HEK293 (cell line): ENCODE results near the gene MAGEF1.

Experiments
- CTCF ChIA-PET: fragments of 350-600 bp; formaldehyde crosslinking; extraction: SDS; loops from one replicate; lab custom pipeline; 2021; ENCODE audit warnings: antibody characterized with exemption; lab: Yijun Ruan, JAX
- POLR2A ChIA-PET: fragments of 300-600 bp; formaldehyde crosslinking; extraction: SDS; loops from one replicate; lab custom pipeline; 2020; ENCODE audit warnings: antibody characterized with exemption, inconsistent platforms; lab: Yijun Ruan, JAX
- H3K27ac ChIP-seq: fragments of 200-500 bp; sonication (Bioruptor generic); 2 replicates; pipeline ENCODE4 v1.5.1; 2014; ENCODE audit warnings: low read depth, low read length, control low read depth, inconsistent platforms; ENCODE audit errors: extremely low read depth
- H3K36me3 ChIP-seq, 2 experiments: fragments of 200-500 bp in 1 of 2; sonication (Bioruptor generic) in 1 of 2; 1 replicate in 1 of 2; 2 replicates in 1 of 2; pipeline ENCODE4 v1.5.1; 2014 to 2017; ENCODE audit warnings: inconsistent platforms in 2 of 2, low read length in 2 of 2; ENCODE audit not compliant: control insufficient read depth in 2 of 2, insufficient read depth in 1 of 2
- H3K4me1 ChIP-seq: fragments of 200-500 bp; sonication (Bioruptor generic); 2 replicates; pipeline ENCODE4 v1.5.1; 2014; ENCODE audit warnings: mild to moderate bottlenecking, low read length, inconsistent platforms; ENCODE audit not compliant: control insufficient read depth, insufficient read depth
- H3K4me3 ChIP-seq: 2 replicates; pipeline ENCODE4 v1.5.1; 2011; ENCODE audit warnings: low read depth, mild to moderate bottlenecking, control low read depth, low read length, moderate library complexity
- H3K9me3 ChIP-seq: fragments of 200-500 bp; sonication (Bioruptor generic); 2 replicates; pipeline ENCODE4 v1.5.1; 2014; ENCODE audit warnings: low read depth, low read length, inconsistent platforms; ENCODE audit not compliant: control insufficient read depth, insufficient read depth
- BCL11A ChIP-seq: fragments of 450-650 bp; formaldehyde crosslinking; IDR thresholded peaks from 2 replicates; pipeline ENCODE4 v1.5.1; 2016; ENCODE audit warnings: low read depth, missing biosample characterization, missing genetic modification characterization
- GLIS2 ChIP-seq: fragments of 450-650 bp; formaldehyde crosslinking; IDR thresholded peaks from 2 replicates; pipeline ENCODE4 v1.5.1; 2016; ENCODE audit warnings: missing biosample characterization, missing genetic modification characterization
- INSM2 ChIP-seq: fragments of 450-650 bp; formaldehyde crosslinking; IDR thresholded peaks from 2 replicates; pipeline ENCODE4 v1.5.1; 2016; ENCODE audit warnings: missing biosample characterization, missing genetic modification characterization
- KLF1 ChIP-seq: fragments of 450-650 bp; formaldehyde crosslinking; IDR thresholded peaks from 2 replicates; pipeline ENCODE4 v1.5.1; 2016; ENCODE audit warnings: missing biosample characterization, missing genetic modification characterization
- KLF9 ChIP-seq: fragments of 450-650 bp; formaldehyde crosslinking; IDR thresholded peaks from 2 replicates; pipeline ENCODE4 v1.5.1; 2016; ENCODE audit warnings: missing biosample characterization, missing genetic modification characterization, low read depth
- ZIC2 ChIP-seq: fragments of 450-650 bp; formaldehyde crosslinking; IDR thresholded peaks from 2 replicates; pipeline ENCODE4 v1.5.1; 2016; ENCODE audit warnings: missing biosample characterization, missing genetic modification characterization
- ZNF146 ChIP-seq: fragments of 450-650 bp; formaldehyde crosslinking; IDR thresholded peaks from 2 replicates; pipeline ENCODE4 v1.5.1; 2016; ENCODE audit warnings: missing biosample characterization, missing genetic modification characterization
- ZNF223 ChIP-seq: fragments of 450-650 bp; formaldehyde crosslinking; IDR thresholded peaks from 2 replicates; pipeline ENCODE4 v1.5.1; 2016; ENCODE audit warnings: missing biosample characterization, missing genetic modification characterization
- ZNF366 ChIP-seq: fragments of 450-650 bp; formaldehyde crosslinking; conservative IDR thresholded peaks from 2 replicates; pipeline ENCODE4 v1.5.1; 2016; ENCODE audit warnings: missing biosample characterization, missing genetic modification characterization
- ZNF514 ChIP-seq: fragments of 450-650 bp; formaldehyde crosslinking; IDR thresholded peaks from 2 replicates; pipeline ENCODE4 v1.5.1; 2016; ENCODE audit warnings: missing biosample characterization, missing genetic modification characterization
- ZNF521 ChIP-seq: fragments of 450-650 bp; formaldehyde crosslinking; IDR thresholded peaks from 2 replicates; pipeline ENCODE4 v1.5.1; 2017; ENCODE audit warnings: missing biosample characterization, mild to moderate bottlenecking, missing genetic modification characterization
- ZNF544 ChIP-seq: fragments of 450-650 bp; formaldehyde crosslinking; IDR thresholded peaks from 2 replicates; pipeline ENCODE4 v1.5.0; 2017; ENCODE audit warnings: missing biosample characterization, missing genetic modification characterization
- ZNF610 ChIP-seq: fragments of 450-650 bp; formaldehyde crosslinking; IDR thresholded peaks from 2 replicates; pipeline ENCODE4 v1.5.1; 2016; ENCODE audit warnings: missing biosample characterization, missing genetic modification characterization, borderline replicate concordance
- ZNF623 ChIP-seq: fragments of 450-650 bp; formaldehyde crosslinking; IDR thresholded peaks from 2 replicates; pipeline ENCODE4 v1.5.1; 2016; ENCODE audit warnings: missing biosample characterization, missing genetic modification characterization
- ZNF785 ChIP-seq: fragments of 450-650 bp; formaldehyde crosslinking; IDR thresholded peaks from 2 replicates; pipeline ENCODE4 v1.5.1; 2016; ENCODE audit warnings: missing biosample characterization, missing genetic modification characterization
- TF ChIP-seq, protein P1 (sequence below): fragments of 450-650 bp; IDR thresholded peaks from 2 replicates; pipeline ENCODE4 v1.5.1; 2018; ENCODE audit warnings: missing biosample characterization, missing genetic modification characterization
- TF ChIP-seq, protein P2 (sequence below): fragments of 450-650 bp; formaldehyde crosslinking; IDR thresholded peaks from 2 replicates; pipeline ENCODE4 v1.5.1; 2016; ENCODE audit warnings: missing biosample characterization, missing genetic modification characterization

Gene MAGEF1

GRCh38 chr3:184676927-184677326 is 34.9 kb downstream of the MAGEF1 start:
- Histone ChIP-seq H3K4me3 (no peak overlapping the region), H3K27ac (no peak overlapping the region), H3K36me3 (no peaks in the 10 kb centered on the region), H3K4me1 (peaks cover 8% of the 10 kb centered on the region), H3K9me3 (no peaks in the 10 kb centered on the region)
- TF ChIP-seq, protein P1, sequence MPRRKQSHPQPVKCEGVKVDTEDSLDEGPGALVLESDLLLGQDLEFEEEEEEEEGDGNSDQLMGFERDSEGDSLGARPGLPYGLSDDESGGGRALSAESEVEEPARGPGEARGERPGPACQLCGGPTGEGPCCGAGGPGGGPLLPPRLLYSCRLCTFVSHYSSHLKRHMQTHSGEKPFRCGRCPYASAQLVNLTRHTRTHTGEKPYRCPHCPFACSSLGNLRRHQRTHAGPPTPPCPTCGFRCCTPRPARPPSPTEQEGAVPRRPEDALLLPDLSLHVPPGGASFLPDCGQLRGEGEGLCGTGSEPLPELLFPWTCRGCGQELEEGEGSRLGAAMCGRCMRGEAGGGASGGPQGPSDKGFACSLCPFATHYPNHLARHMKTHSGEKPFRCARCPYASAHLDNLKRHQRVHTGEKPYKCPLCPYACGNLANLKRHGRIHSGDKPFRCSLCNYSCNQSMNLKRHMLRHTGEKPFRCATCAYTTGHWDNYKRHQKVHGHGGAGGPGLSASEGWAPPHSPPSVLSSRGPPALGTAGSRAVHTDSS, result no peak
- TF ChIP-seq INSM2 (tag by site-specific recombination) (no peak), ZNF544 (tag by site-specific recombination) (no peak), BCL11A (tag by site-specific recombination) (no peak), GLIS2 (tag by site-specific recombination) (no peak), ZNF610 (tag by site-specific recombination) (no peak), ZNF623 (tag by site-specific recombination) (no peak), KLF9 (tag by site-specific recombination) (no peak), ZNF514 (tag by site-specific recombination) (no peak), ZNF223 (tag by site-specific recombination) (no peak), ZNF785 (tag by site-specific recombination) (no peak), ZNF521 (tag by site-specific recombination) (no peak)
- ChIA-PET CTCF (interaction anchor here (0.6 to 0.7 kb wide), 2 partner anchors 1303 to 1689 kb away, joined by 3 to 4 read pairs; no protein-coding TSS in a partner anchor), POLR2A (no interaction called here)

DNA sequence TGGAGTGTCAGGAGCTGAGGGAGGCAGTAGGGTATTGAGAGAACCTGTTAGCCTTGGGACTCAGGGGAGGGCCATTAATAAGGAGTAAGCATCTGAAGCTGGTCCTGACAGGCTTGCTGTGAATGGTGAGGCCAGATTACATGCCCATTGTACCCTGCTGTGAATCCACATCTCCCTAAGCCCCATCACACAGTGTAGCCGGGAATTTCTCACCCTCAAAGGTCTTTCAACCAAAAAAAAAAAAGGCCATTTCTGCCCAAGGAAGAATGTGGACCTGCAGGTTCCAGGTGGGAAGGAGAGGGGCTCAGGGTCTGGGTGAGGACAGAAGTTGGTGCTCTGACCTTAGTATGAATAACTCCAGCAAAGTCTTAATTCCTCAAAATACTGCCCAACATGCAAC is 37.2 kb downstream of the MAGEF1 start:
- Histone ChIP-seq H3K4me1 (peaks cover 5% of the 10 kb centered on the region), H3K27ac (no peak overlapping the region), H3K4me3 (no peak overlapping the region), H3K36me3 (no peaks in the 10 kb centered on the region)
- ChIA-PET POLR2A (no interaction called here), CTCF (no interaction called here)
- TF ChIP-seq ZNF366 (tag by site-specific recombination), result no peak
- peak; percentile 65 for TF ChIP-seq ZIC2 (tag by site-specific recombination)
- TF ChIP-seq, all 188 proteins: peak for 1
- no peaks in the 10 kb centered on the region for H3K9me3 ChIP-seq

GRCh38 chr3:184672977-184673870 is 38.6 kb downstream of the MAGEF1 start:
- no peak overlapping the region for H3K27ac ChIP-seq
- no peaks in the 10 kb centered on the region for H3K4me1 ChIP-seq
- no peaks in the 10 kb centered on the region for H3K9me3 ChIP-seq
- ChIA-PET POLR2A (no interaction called here), CTCF (interaction anchor here (0.6 to 0.7 kb wide), 2 partner anchors 38 to 112 kb away, joined by 3 read pairs; partner anchors contain the start of gene EPHB3)
- no peak overlapping the region for H3K4me3 ChIP-seq
- no peaks in the 10 kb centered on the region for H3K36me3 ChIP-seq
- TF ChIP-seq, protein P2, sequence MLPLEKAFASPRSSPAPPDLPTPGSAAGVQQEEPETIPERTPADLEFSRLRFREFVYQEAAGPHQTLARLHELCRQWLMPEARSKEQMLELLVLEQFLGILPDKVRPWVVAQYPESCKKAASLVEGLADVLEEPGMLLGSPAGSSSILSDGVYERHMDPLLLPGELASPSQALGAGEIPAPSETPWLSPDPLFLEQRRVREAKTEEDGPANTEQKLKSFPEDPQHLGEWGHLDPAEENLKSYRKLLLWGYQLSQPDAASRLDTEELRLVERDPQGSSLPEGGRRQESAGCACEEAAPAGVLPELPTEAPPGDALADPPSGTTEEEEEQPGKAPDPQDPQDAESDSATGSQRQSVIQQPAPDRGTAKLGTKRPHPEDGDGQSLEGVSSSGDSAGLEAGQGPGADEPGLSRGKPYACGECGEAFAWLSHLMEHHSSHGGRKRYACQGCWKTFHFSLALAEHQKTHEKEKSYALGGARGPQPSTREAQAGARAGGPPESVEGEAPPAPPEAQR (tag by site-specific recombination), result no peak
- TF ChIP-seq KLF9 (tag by site-specific recombination) (no peak), KLF1 (peak; percentile 38), ZNF146 (tag by site-specific recombination) (no peak)
